Hippocampal formation (tissue), 2 donors: ENCODE measurements around the gene SRCIN1.
"Not testable (repeated sequence)": the region's sequence is repeated elsewhere in the genome, so short reads cannot be mapped to it uniquely, and the experiment has no call there.

Experiments
- DNase-seq, 2 donors: peaks; one replicate each; lab custom pipeline; 2025; lab: John Stamatoyannopoulos, UW

SRCIN1 gene

GRCh38 chr17:38545531-38546225, 60.1 kb downstream of the SRCIN1 start:
- no peak for DNase-seq

GRCh38 chr17:38544839-38545209, 60.9 kb downstream of the SRCIN1 start:
- no peak for DNase-seq

- no peak for DNase-seq
These were observed 61.4 kb downstream of the SRCIN1 start for GRCh38 chr17:38544175-38544838.

GRCh38 chr17:38543403-38544174, 62.2 kb downstream of the SRCIN1 start:
- DNase-seq, result no peak

GRCh38 chr17:38542286-38542685, 63.5 kb downstream of the SRCIN1 start:
- DNase-seq, result no peak

GRCh38 chr17:38541281-38541680, 64.5 kb downstream of the SRCIN1 start:
- no peak for DNase-seq

- no peak for DNase-seq
These were observed 65.2 kb downstream of the SRCIN1 start for GRCh38 chr17:38540514-38541045.

GRCh38 chr17:38539386-38539785, 66.4 kb downstream of the SRCIN1 start:
- no peak for DNase-seq

GRCh38 chr17:38538906-38539305, 66.8 kb downstream of the SRCIN1 start:
- no peak for DNase-seq

- DNase-seq, result no peak
These were observed 69.1 kb downstream of the SRCIN1 start for GRCh38 chr17:38536661-38537060.

GRCh38 chr17:38535886-38536285, 69.9 kb downstream of the SRCIN1 start:
- no peak for DNase-seq

GRCh38 chr17:38534498-38534885, 71.3 kb downstream of the SRCIN1 start:
- no peak for DNase-seq

GRCh38 chr17:38533866-38534497, 71.8 kb downstream of the SRCIN1 start:
- DNase-seq, result no peak

GRCh38 chr17:38533241-38533640, 72.5 kb downstream of the SRCIN1 start:
- no peak for DNase-seq

GRCh38 chr17:38532451-38532850, 73.3 kb downstream of the SRCIN1 start:
- no peak for DNase-seq

- not testable (repeated sequence) for DNase-seq
These were observed 74.0 kb downstream of the SRCIN1 start for GRCh38 chr17:38531761-38532160.

- DNase-seq, result not testable (repeated sequence)
These were observed 74.9 kb downstream of the SRCIN1 start for GRCh38 chr17:38530856-38531255.

- DNase-seq, result not testable (repeated sequence)
These were observed 77.6 kb downstream of the SRCIN1 start for GRCh38 chr17:38528141-38528540.

- DNase-seq, result not testable (repeated sequence)
These were observed 79.2 kb downstream of the SRCIN1 start for GRCh38 chr17:38526526-38526925.

- no peak for DNase-seq
These were observed 93.2 kb downstream of the SRCIN1 start for GRCh38 chr17:38512473-38513058.
